ENCODE data around the gene CARF.

Gene CARF

DNA sequence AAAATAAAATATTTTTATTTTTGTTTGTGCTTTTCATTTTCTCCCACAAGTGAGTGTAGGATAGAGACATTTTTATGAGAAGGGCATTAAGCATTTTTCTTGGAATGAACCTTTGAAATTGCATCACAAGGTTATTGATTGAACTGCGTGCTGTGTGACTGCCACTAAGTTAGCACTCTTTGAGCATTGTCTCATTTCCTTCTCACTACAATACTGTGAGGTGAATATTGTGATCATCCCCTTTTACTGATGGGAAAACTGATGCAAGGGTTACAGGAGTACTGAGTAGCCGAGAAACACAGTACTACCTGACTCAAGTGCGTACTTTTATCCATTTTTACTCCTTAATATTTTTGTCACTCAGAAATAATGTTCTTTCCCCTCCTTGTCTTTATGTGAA is 104.6 kb downstream of the CARF start:
- no peak for DNase-seq (ENCODE audit: extremely low spot score)

GRCh38 chr2:203018181-203018580 is 106.1 kb downstream of the CARF start:
- DNase-seq (ENCODE audit: extremely low spot score) = no peak
- POLR2A ChIA-PET = interaction anchor here (0.7 kb wide), 1 partner anchor 221 kb away, joined by 4 read pairs; the partner anchor contains the start of gene CYP20A1
- TF ChIP-seq SP1 (IDR thresholded peaks at IDR 0.05) (no peak), HDGF (IDR thresholded peaks at IDR 0.05; ENCODE audit: borderline replicate concordance) (no peak), ZNF384 (IDR thresholded peaks at IDR 0.05) (peak; percentile 70)
- CTCF ChIA-PET = interaction anchor here (0.7 kb wide), 1 partner anchor 346 kb away, joined by 3 read pairs; no protein-coding TSS in a partner anchor

More for the DNA sequence above, 104.6 kb downstream of the CARF start:
- CTCF ChIA-PET = no interaction called here
- TF ChIP-seq L3MBTL2 (conservative IDR thresholded peaks at IDR 0.05) (no peak), LEF1 (IDR thresholded peaks at IDR 0.05; ENCODE audit: borderline replicate concordance) (no peak), ELF4 (IDR thresholded peaks at IDR 0.05) (no peak), SUZ12 (IDR thresholded peaks at IDR 0.05) (no peak), SP1 (IDR thresholded peaks at IDR 0.05) (no peak), FOXK2 (IDR thresholded peaks at IDR 0.05) (no peak), NFRKB (IDR thresholded peaks at IDR 0.05) (no peak), TARDBP (IDR thresholded peaks at IDR 0.05) (no peak)
- POLR2A ChIA-PET = interaction anchor here (0.6 kb wide), 1 partner anchor 60 kb away, joined by 3 read pairs; no protein-coding TSS in a partner anchor

DNA sequence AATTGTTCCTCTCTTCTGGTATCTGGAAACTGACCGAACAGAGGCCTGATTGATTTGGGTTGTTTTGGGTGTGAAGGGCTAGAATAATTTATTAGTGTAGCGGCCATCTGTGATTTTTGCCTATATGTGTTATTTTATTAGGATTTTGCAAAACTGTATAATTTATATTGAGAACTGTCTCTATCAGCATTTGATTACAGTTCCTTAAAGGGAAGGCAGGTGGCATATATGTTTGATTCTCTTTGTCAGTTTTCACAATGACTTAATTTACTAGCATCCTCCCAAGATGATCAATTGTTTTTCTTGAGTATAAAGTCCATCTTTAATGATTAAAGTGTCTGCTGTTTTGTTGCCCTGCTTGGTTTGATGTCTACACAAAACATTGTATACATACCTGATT is 107.1 kb downstream of the CARF start:
- TF ChIP-seq LEF1 (IDR thresholded peaks at IDR 0.05; ENCODE audit: borderline replicate concordance) (no peak), BHLHE40 (IDR thresholded peaks at IDR 0.05; ENCODE audit: borderline replicate concordance) (no peak), TARDBP (IDR thresholded peaks at IDR 0.05) (no peak)
- CTCF ChIA-PET = interaction anchor here (1.0 kb wide), 1 partner anchor 23 kb away, joined by 6 read pairs; no protein-coding TSS in a partner anchor
- POLR2A ChIA-PET = no interaction called here
- DNase-seq (ENCODE audit: extremely low spot score) = no peak

DNA sequence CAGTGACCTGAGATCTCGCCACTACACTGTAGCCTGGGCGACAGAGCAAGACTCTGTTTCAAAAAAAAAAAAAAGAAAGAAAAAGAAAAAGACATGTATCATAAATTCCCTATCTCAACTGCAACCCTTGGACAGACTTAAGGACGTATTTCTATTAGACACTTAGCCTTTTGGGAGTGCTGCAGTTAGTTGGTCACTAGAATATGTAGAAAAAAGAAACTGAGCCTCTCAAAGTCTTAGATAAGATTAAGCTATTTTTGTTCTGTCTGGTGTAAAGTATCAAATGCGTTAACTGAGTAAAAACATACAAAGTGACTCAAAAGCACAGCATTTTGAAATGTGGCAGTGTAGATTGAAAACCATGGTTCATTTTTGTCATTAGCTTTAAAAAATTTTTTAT is 109.9 kb downstream of the CARF start:
- no peak for DNase-seq (ENCODE audit: extremely low spot score)
- TF ChIP-seq FOXK2 (IDR thresholded peaks at IDR 0.05) (no peak), PKNOX1 (IDR thresholded peaks at IDR 0.05) (no peak), ZNF384 (IDR thresholded peaks at IDR 0.05) (no peak), FOXA1 (IDR thresholded peaks at IDR 0.05) (no peak), ELF4 (IDR thresholded peaks at IDR 0.05) (no peak), BHLHE40 (IDR thresholded peaks at IDR 0.05; ENCODE audit: borderline replicate concordance) (no peak), FOXM1 (IDR thresholded peaks at IDR 0.05; ENCODE audit: borderline replicate concordance) (no peak), SP1 (IDR thresholded peaks at IDR 0.05) (no peak), L3MBTL2 (conservative IDR thresholded peaks at IDR 0.05) (no peak), SUZ12 (IDR thresholded peaks at IDR 0.05) (no peak), NFRKB (IDR thresholded peaks at IDR 0.05) (no peak), ARNT (IDR thresholded peaks at IDR 0.05) (no peak), TARDBP (IDR thresholded peaks at IDR 0.05) (no peak), HDGF (IDR thresholded peaks at IDR 0.05; ENCODE audit: borderline replicate concordance) (no peak), CTBP1 (IDR thresholded peaks at IDR 0.05; ENCODE audit: borderline replicate concordance) (no peak), LEF1 (IDR thresholded peaks at IDR 0.05; ENCODE audit: borderline replicate concordance) (no peak)
- POLR2A ChIA-PET = no interaction called here
- CTCF ChIA-PET = no interaction called here

GRCh38 chr2:203022751-203023150 is 110.7 kb downstream of the CARF start:
- DNase-seq (ENCODE audit: extremely low spot score) = no peak
- ChIA-PET CTCF (interaction anchor here (0.6 kb wide), 1 partner anchor 161 kb away, joined by 3 read pairs; no protein-coding TSS in a partner anchor), POLR2A (interaction anchor here (1.7 kb wide), 1 partner anchor 8 kb away, joined by 4 read pairs; the partner anchor contains the start of gene NBEAL1)
- TF ChIP-seq L3MBTL2 (conservative IDR thresholded peaks at IDR 0.05) (no peak), FOXK2 (IDR thresholded peaks at IDR 0.05) (no peak), SUZ12 (IDR thresholded peaks at IDR 0.05) (no peak), SP1 (IDR thresholded peaks at IDR 0.05) (no peak), ARNT (IDR thresholded peaks at IDR 0.05) (no peak), FOXA1 (IDR thresholded peaks at IDR 0.05) (no peak), ELF4 (IDR thresholded peaks at IDR 0.05) (no peak), HDGF (IDR thresholded peaks at IDR 0.05; ENCODE audit: borderline replicate concordance) (no peak), FOXM1 (IDR thresholded peaks at IDR 0.05; ENCODE audit: borderline replicate concordance) (no peak), TARDBP (IDR thresholded peaks at IDR 0.05) (no peak), BHLHE40 (IDR thresholded peaks at IDR 0.05; ENCODE audit: borderline replicate concordance) (no peak)

DNA sequence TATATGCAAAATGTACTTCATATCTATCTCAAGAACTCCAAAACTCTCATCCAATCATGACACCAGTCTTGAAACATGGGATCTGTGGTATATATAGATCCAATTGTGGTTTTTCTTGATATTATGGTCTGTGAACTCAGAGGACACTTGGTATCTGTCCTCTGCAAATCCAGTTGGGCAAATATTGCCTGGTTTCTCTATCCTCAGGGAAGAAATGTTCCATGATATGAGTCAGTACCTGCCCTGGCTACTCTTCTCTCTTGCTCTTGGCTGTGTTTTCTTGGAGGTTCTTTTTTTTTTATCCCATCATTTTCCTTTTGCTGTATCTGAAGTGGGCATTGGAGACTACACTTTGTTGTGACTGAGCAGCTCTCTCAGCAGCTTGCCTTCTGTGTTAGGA is 113.5 kb downstream of the CARF start:
- DNase-seq (ENCODE audit: extremely low spot score) = no peak
- ChIA-PET POLR2A (no interaction called here), CTCF (interaction anchor here (0.8 kb wide), 1 partner anchor 19 kb away, joined by 3 read pairs; no protein-coding TSS in a partner anchor)
- no peak for TF ChIP-seq FOXM1 (IDR thresholded peaks at IDR 0.05; ENCODE audit: borderline replicate concordance)

DNA sequence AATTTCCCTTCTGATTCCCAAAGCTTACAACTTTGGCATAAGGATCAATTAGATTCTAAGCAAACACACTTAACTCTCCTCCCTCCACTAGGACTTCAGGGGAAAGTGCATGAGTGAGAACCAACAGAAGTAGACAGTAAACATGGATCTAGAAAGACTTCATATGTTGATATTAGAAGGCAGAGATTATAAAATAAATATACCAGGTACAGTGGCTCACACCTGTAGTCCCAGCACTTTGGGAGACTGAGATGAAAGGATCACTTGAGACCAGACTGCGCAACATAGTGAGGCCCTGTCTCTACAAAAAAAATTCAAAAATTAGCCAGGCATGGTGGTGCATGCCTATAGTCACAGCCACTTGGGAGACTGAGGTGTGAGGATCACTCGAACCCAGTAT is 118.5 kb downstream of the CARF start:
- ChIA-PET CTCF (no interaction called here), POLR2A (no interaction called here)
- TF ChIP-seq FOXM1 (IDR thresholded peaks at IDR 0.05; ENCODE audit: borderline replicate concordance) (no peak), SP1 (IDR thresholded peaks at IDR 0.05) (no peak), FOXA1 (IDR thresholded peaks at IDR 0.05) (no peak), PKNOX1 (IDR thresholded peaks at IDR 0.05) (no peak), BHLHE40 (IDR thresholded peaks at IDR 0.05; ENCODE audit: borderline replicate concordance) (no peak), LEF1 (IDR thresholded peaks at IDR 0.05; ENCODE audit: borderline replicate concordance) (no peak)
- DNase-seq (ENCODE audit: extremely low spot score) = no peak

DNA sequence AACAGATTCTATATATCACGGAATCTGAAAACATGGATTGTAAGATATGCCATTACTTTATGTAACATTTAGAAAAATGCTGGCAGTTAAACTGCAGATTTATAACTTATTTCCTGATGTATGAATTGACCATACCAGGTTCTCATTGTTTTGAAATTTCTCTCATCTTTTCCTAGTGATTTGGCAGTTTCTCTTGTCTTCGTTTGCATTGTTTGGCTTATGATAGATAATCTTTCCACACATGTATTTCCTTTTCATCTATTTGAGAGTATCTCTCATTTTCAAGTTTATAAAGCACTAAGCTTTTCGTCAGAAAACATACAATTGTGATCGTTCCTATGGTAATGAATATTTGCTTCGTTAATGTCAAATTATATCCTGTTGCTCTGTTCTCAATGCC is 118.9 kb downstream of the CARF start:
- DNase-seq (ENCODE audit: extremely low spot score) = no peak
- ChIA-PET CTCF (no interaction called here), POLR2A (no interaction called here)
- TF ChIP-seq FOXK2 (IDR thresholded peaks at IDR 0.05) = no peak

Data from HEK293T (cell line).